ENCODE results near the gene KMT2B. TPM values are rescaled to one million over a fixed set of nuclear protein-coding genes. Genes with fewer than 3 reads are reported as not detected.

KMT2B gene
- total and polyA plus RNA-seq, 9 of the 15 experiments (the other 6 are each of a cell fraction or from before 2014, with no cell fraction given), result 0.63 to 43.9 (median 8.1) TPM

DNA sequence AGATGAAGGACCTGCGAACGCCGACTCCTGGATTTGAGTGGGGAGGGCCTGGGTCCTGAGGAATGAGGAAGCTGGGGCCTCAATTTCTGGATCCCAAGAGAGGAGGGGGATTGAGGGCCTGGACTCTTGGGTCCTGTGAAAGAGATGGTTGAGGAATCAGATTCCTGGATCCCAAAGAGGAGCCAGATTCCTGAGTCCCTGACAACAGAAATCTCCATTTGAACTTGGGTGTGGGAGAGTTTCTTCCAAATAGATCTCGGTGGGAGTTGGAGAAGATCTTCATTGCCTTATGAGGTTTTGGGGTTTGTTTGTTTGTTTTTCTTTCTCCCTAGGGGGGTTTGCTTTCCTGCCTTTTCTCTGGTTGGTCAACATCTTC lies 28.3 kb downstream of the KMT2B start:
- DNase-seq (ENCODE audit: extremely low read depth in 1 of 4, low spot score in 3 of 4) (no peak), ATAC-seq (no peak), FAIRE-seq (no peak)
- ChIA-PET CTCF (ENCODE audit: low intra/inter-chr PET ratio) (no interaction called here), POLR2A (interaction anchor here (0.8 to 1.9 kb wide), 3 partner anchors 8 to 74 kb away, joined by 4 to 7 read pairs (median 5); no protein-coding TSS in a partner anchor)
- Histone ChIP-seq H3K4me2 (ENCODE audit: insufficient read depth, low read length) (peak overlapping the region; percentile 95), H3K36me3 (ENCODE audit: control insufficient read depth, insufficient read depth, low read length) (peaks cover 19% of the 10 kb centered on the region; the same call in 1 of the 3 replicates), H3K4me3 (peak overlapping the region; percentile 92), H2AFZ (ENCODE audit: low read depth, low read length) (no peak overlapping the region), H4K20me1 (replicated peaks; ENCODE audit: control insufficient read depth, insufficient read depth, low read length) (no peaks in the 10 kb centered on the region), H3K9me3 (replicated peaks; ENCODE audit: control insufficient read depth, insufficient read depth, low read depth, low read length) (no peaks in the 10 kb centered on the region), H3K9ac (ENCODE audit: insufficient read depth in 1 of 2, low read depth in 2 of 2, low read length in 2 of 2) (peak overlapping the region; percentile 92 to 94), H3K9me1 (ENCODE audit: control insufficient read depth, insufficient read depth, low read length) (no peaks in the 10 kb centered on the region), H3K4me1 (replicated peaks in 1 of 2; ENCODE audit: control insufficient read depth in 2 of 2, insufficient read depth in 2 of 2, low read length in 2 of 2) (peaks cover 27 to 42% of the 10 kb centered on the region in 2 experiments; a peak in 4 of 5 replicates), H3K27me3 (ENCODE audit: control insufficient read depth in 2 of 2, insufficient read depth in 2 of 2, low read length in 2 of 2) (no peaks in the 10 kb centered on the region), H3K27ac (ENCODE audit: extremely low read depth, low read depth, low read length) (peak overlapping the region; percentile 62), H3K79me2 (ENCODE audit: control insufficient read depth, insufficient read depth, low read length) (peaks cover 16% of the 10 kb centered on the region)
- intact Hi-C loops (cut with micrococcal nuclease), result loop anchor here (10.0 kb wide), 1 partner anchor 101 kb away; the partner anchor contains the start of genes COX6B1 and ETV2
- TF ChIP-seq, protein P1, sequence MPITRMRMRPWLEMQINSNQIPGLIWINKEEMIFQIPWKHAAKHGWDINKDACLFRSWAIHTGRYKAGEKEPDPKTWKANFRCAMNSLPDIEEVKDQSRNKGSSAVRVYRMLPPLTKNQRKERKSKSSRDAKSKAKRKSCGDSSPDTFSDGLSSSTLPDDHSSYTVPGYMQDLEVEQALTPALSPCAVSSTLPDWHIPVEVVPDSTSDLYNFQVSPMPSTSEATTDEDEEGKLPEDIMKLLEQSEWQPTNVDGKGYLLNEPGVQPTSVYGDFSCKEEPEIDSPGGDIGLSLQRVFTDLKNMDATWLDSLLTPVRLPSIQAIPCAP (CRISPR knock-in tag; IDR thresholded peaks at IDR 0.05; ENCODE audit: borderline replicate concordance), result no peak
- TF ChIP-seq HDAC6 (IDR thresholded peaks at IDR 0.05; ENCODE audit: low read depth, low read length) (no peak), HOXB6 (CRISPR knock-in tag; IDR thresholded peaks at IDR 0.05; ENCODE audit: borderline replicate concordance) (no peak), LEF1 (IDR thresholded peaks at IDR 0.05) (no peak), GATAD2B (IDR thresholded peaks at IDR 0.05; ENCODE audit: borderline replicate concordance) (no peak), MYBL2 (IDR thresholded peaks at IDR 0.05; ENCODE audit: low read depth) (no peak), MYBL2 (CRISPR knock-in tag; IDR thresholded peaks at IDR 0.05; ENCODE audit: borderline replicate concordance) (no peak)
- 3% methylated on average over 4 of the region's 4 CpGs for WGBS (ENCODE audit: insufficient coverage, low coverage, missing lambda C conversion rate)
- in situ Hi-C loops (cut with MboI), result no loop called here
- no TSS peak for BruUV-seq (replicated peaks)

Data from K562 (cell line).